Trophoblast cell (in vitro differentiated cells and primary cell): Measurements from ENCODE around the gene PTPRT.

Experiments used
- DNase-seq, 2 donors: peaks; one replicate each; pipeline ENCODE4 v3.0.0-alpha.2; 2016
- H2AFZ ChIP-seq: 2 replicates; pipeline ENCODE4 v1.6.1; 2013; ENCODE audit warnings: low read length, moderate library complexity, mild to moderate bottlenecking; ENCODE audit not compliant: insufficient read depth, poor library complexity
- H2AK5ac ChIP-seq: 2 replicates; pipeline ENCODE4 v1.6.1; 2013; ENCODE audit warnings: mild to moderate bottlenecking, low read length
- H2BK120ac ChIP-seq: 2 replicates; pipeline ENCODE4 v1.6.1; 2013; ENCODE audit warnings: low read length, mild to moderate bottlenecking, moderate library complexity; ENCODE audit not compliant: insufficient read depth, poor library complexity
- H2BK12ac ChIP-seq: 2 replicates; pipeline ENCODE4 v1.6.1; 2013; ENCODE audit warnings: mild to moderate bottlenecking, low read length, moderate library complexity
- H2BK5ac ChIP-seq: 2 replicates; pipeline ENCODE4 v1.6.1; 2013; ENCODE audit warnings: low read length, low read depth, moderate library complexity, mild to moderate bottlenecking; ENCODE audit not compliant: poor library complexity
- H3K14ac ChIP-seq: 2 replicates; pipeline ENCODE4 v1.6.1; 2013; ENCODE audit warnings: mild to moderate bottlenecking, low read length
- H3K18ac ChIP-seq: 2 replicates; pipeline ENCODE4 v1.6.1; 2013; ENCODE audit warnings: mild to moderate bottlenecking, low read length
- H3K23ac ChIP-seq: 2 replicates; pipeline ENCODE4 v1.6.1; 2013; ENCODE audit warnings: low read length
- H3K27ac ChIP-seq: 2 replicates; pipeline ENCODE4 v1.5.1; 2013; ENCODE audit warnings: low read depth, mild to moderate bottlenecking, inconsistent platforms, low read length, moderate library complexity
- H3K27me3 ChIP-seq: 2 replicates; pipeline ENCODE4 v1.6.1; 2013; ENCODE audit warnings: inconsistent platforms, mild to moderate bottlenecking, low read length, moderate library complexity; ENCODE audit not compliant: insufficient read depth
- H3K36me3 ChIP-seq, 2 experiments: 1 replicate in 1 of 2; 2 replicates in 1 of 2; pipeline ENCODE4 v1.6.1; 2013; ENCODE audit warnings: low read length in 2 of 2, mild to moderate bottlenecking in 2 of 2, moderate library complexity in 1 of 2; ENCODE audit not compliant: insufficient read depth in 2 of 2, control insufficient read depth in 1 of 2
- H3K4ac ChIP-seq: 2 replicates; pipeline ENCODE4 v1.6.1; 2013; ENCODE audit warnings: low read depth, mild to moderate bottlenecking, low read length, moderate library complexity
- H3K4me1 ChIP-seq, 2 experiments: 1 replicate in 1 of 2; 2 replicates in 1 of 2; pipeline ENCODE4 v1.6.1; 2013; ENCODE audit warnings: low read length in 2 of 2, mild to moderate bottlenecking in 2 of 2, moderate library complexity in 1 of 2; ENCODE audit not compliant: insufficient read depth in 2 of 2, control insufficient read depth in 1 of 2
- H3K4me2 ChIP-seq: 2 replicates; pipeline ENCODE4 v1.6.1; 2013; ENCODE audit warnings: inconsistent platforms, mild to moderate bottlenecking, low read length, moderate library complexity
- H3K4me3 ChIP-seq: 2 replicates; pipeline ENCODE4 v1.5.1; 2013; ENCODE audit warnings: mild to moderate bottlenecking, low read depth, low read length, inconsistent platforms
- H3K79me1 ChIP-seq: one replicate; pipeline ENCODE4 v1.6.1; 2013; ENCODE audit warnings: low read length
- H3K79me2 ChIP-seq: 2 replicates; pipeline ENCODE4 v1.6.1; 2013; ENCODE audit warnings: low read length, mild to moderate bottlenecking; ENCODE audit not compliant: control insufficient read depth, insufficient read depth, poor library complexity
- H3K9ac ChIP-seq: 2 replicates; pipeline ENCODE4 v1.6.1; 2013; ENCODE audit warnings: mild to moderate bottlenecking, low read length
- H3K9me3 ChIP-seq: 2 replicates; pipeline ENCODE4 v1.6.1; 2013; ENCODE audit warnings: low read depth, mild to moderate bottlenecking, control low read depth, inconsistent platforms, low read length; ENCODE audit not compliant: insufficient read depth
- H4K12ac ChIP-seq: 2 replicates; pipeline ENCODE4 v1.6.1; 2013; ENCODE audit warnings: low read depth, mild to moderate bottlenecking, low read length, moderate library complexity
- H4K8ac ChIP-seq: 2 replicates; pipeline ENCODE4 v1.6.1; 2013; ENCODE audit warnings: low read depth, mild to moderate bottlenecking, low read length, moderate library complexity
- H4K91ac ChIP-seq: one replicate; pipeline ENCODE4 v1.6.1; 2013; ENCODE audit warnings: low read depth, mild to moderate bottlenecking, low read length, moderate library complexity
- WGBS: extraction: QIAGEN DNeasy Blood & Tissue Kit; methylation state at CpG from one replicate; pipeline ENCODE4 v1.1.7; 2013; ENCODE audit warnings: missing lambda C conversion rate; ENCODE audit not compliant: insufficient read length, insufficient coverage; ENCODE audit errors: extremely low coverage; 5-methylcytosine and 5-hydroxymethylcytosine counted together

The PTPRT gene

GRCh38 chr20:43155366-43156100 lies 34.2 kb downstream of the PTPRT start:
- Histone ChIP-seq H3K14ac (no peak overlapping the region), H3K23ac (no peak overlapping the region), H3K79me1 (no peaks in the 10 kb centered on the region), H4K8ac (no peak overlapping the region), H2AFZ (no peak overlapping the region), H3K36me3 (no peaks in the 10 kb centered on the region), H2AK5ac (no peak overlapping the region), H2BK12ac (no peak overlapping the region), H3K27me3 (no peaks in the 10 kb centered on the region), H4K91ac (no peak overlapping the region), H3K9me3 (no peaks in the 10 kb centered on the region), H3K4me2 (no peak overlapping the region), H2BK120ac (no peak overlapping the region), H3K18ac (no peak overlapping the region), H3K4ac (no peak overlapping the region), H4K12ac (no peak overlapping the region), H3K79me2 (no peaks in the 10 kb centered on the region), H3K4me3 (no peak overlapping the region), H3K27ac (no peak overlapping the region), H2BK5ac (no peak overlapping the region), H3K4me1 (no peaks in the 10 kb centered on the region), H3K9ac (no peak overlapping the region)
- no peak for DNase-seq
- WGBS, result no CpG with 5 or more reads among the region's 4 CpGs

GRCh38 chr20:43151901-43152300 lies 37.8 kb downstream of the PTPRT start:
- WGBS, result no CpG with 5 or more reads among the region's 2 CpGs
- no peaks in the 10 kb centered on the region for H3K9me3 ChIP-seq
- H4K12ac ChIP-seq, result no peak overlapping the region
- H3K4me2 ChIP-seq, result no peak overlapping the region
- DNase-seq, result no peak
- no peak overlapping the region for H2BK120ac ChIP-seq
- no peak overlapping the region for H3K18ac ChIP-seq
- H2AK5ac ChIP-seq, result no peak overlapping the region
- H4K91ac ChIP-seq, result no peak overlapping the region
- H3K27ac ChIP-seq, result no peak overlapping the region
- no peaks in the 10 kb centered on the region for H3K36me3 ChIP-seq
- H3K4me1 ChIP-seq, result no peaks in the 10 kb centered on the region
- H4K8ac ChIP-seq, result no peak overlapping the region
- H2BK12ac ChIP-seq, result no peak overlapping the region
- no peaks in the 10 kb centered on the region for H3K27me3 ChIP-seq
- no peak overlapping the region for H2AFZ ChIP-seq
- no peak overlapping the region for H3K4me3 ChIP-seq
- no peak overlapping the region for H3K4ac ChIP-seq
- H3K23ac ChIP-seq, result no peak overlapping the region
- H3K14ac ChIP-seq, result no peak overlapping the region
- H3K79me2 ChIP-seq, result no peaks in the 10 kb centered on the region
- H3K79me1 ChIP-seq, result no peaks in the 10 kb centered on the region
- H2BK5ac ChIP-seq, result no peak overlapping the region
- no peak overlapping the region for H3K9ac ChIP-seq

- Histone ChIP-seq H3K18ac (no peak overlapping the region), H3K9ac (no peak overlapping the region), H4K8ac (no peak overlapping the region), H3K23ac (no peak overlapping the region), H2BK120ac (no peak overlapping the region), H3K27ac (no peak overlapping the region), H3K36me3 (no peaks in the 10 kb centered on the region), H3K9me3 (peaks cover 2% of the 10 kb centered on the region), H2BK5ac (no peak overlapping the region), H3K4me1 (no peaks in the 10 kb centered on the region), H3K4ac (no peak overlapping the region), H3K79me2 (no peaks in the 10 kb centered on the region), H2AFZ (no peak overlapping the region), H3K27me3 (no peaks in the 10 kb centered on the region), H3K79me1 (no peaks in the 10 kb centered on the region), H2BK12ac (no peak overlapping the region), H3K4me2 (no peak overlapping the region), H2AK5ac (no peak overlapping the region), H4K91ac (no peak overlapping the region), H4K12ac (no peak overlapping the region), H3K4me3 (no peak overlapping the region), H3K14ac (no peak overlapping the region)
- WGBS, result no CpG with 5 or more reads among the region's 2 CpGs
- DNase-seq, result no peak
Observed at GRCh38 chr20:43151256-43151655, 38.5 kb downstream of the PTPRT start.

- Histone ChIP-seq H3K4me3 (no peak overlapping the region), H4K8ac (no peak overlapping the region), H3K4me2 (no peak overlapping the region), H3K79me1 (no peaks in the 10 kb centered on the region), H2BK12ac (no peak overlapping the region), H3K4ac (no peak overlapping the region), H3K14ac (no peak overlapping the region), H2BK5ac (no peak overlapping the region), H3K27ac (no peak overlapping the region), H4K91ac (no peak overlapping the region), H2BK120ac (no peak overlapping the region), H3K9ac (no peak overlapping the region), H3K27me3 (no peaks in the 10 kb centered on the region), H4K12ac (no peak overlapping the region), H2AFZ (no peak overlapping the region), H3K9me3 (no peaks in the 10 kb centered on the region), H2AK5ac (no peak overlapping the region), H3K18ac (no peak overlapping the region), H3K4me1 (no peaks in the 10 kb centered on the region), H3K36me3 (no peaks in the 10 kb centered on the region), H3K79me2 (no peaks in the 10 kb centered on the region), H3K23ac (no peak overlapping the region)
- no CpG with 5 or more reads among the region's 2 CpGs for WGBS
- no peak for DNase-seq
Observed at GRCh38 chr20:43140726-43141125, 49.0 kb downstream of the PTPRT start.
